Measurements from ENCODE around the gene PLA2G5. TPM values are rescaled to one million over a fixed set of nuclear protein-coding genes. Genes with fewer than 3 reads are reported as not detected.

Gene PLA2G5
- total RNA-seq, 3 donors from 2014 or later, result 0.78 to 16.2 (median 0.94) TPM

DNA sequence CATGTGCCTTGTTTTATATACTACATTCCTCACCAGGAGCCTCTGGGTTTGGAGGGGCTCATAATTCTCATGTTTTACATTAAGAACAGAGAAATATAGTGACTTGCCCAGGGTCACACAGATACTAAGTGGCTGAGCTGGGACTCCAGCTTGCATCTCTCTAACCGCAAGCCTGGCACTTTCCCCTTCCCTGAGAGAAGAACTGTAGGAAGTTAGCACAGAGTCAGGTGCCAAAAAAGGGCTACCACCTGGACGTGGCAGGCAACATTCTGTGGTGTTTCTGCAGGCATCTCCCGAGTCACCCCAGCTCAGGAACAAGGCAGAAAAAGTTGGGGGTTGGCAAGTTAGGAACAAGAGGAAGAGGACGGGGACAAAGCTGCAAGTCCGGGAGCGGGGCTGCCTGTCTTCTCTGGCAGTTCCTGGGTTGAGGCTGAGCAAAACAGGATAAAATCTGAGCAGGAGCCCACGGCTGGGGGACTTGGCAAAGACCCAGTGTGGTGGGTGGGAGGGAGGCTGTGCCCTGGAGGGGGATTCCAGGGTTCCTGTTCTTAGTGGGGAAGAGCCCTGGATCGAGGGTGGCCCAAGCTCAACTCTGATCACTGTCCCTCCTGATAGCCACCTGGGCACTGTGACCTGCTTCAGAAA lies 9.8 kb downstream of the PLA2G5 start:
- no peak for TF ChIP-seq CTCF (IDR thresholded peaks at IDR 0.05)
- ATAC-seq (no peak), DNase-seq (no peak)
- Histone ChIP-seq H3K9me3 (peaks cover 4% of the 10 kb centered on the region), H3K36me3 (ENCODE audit: low read depth) (no peaks in the 10 kb centered on the region), H3K4me1 (ENCODE audit: low read depth) (no peaks in the 10 kb centered on the region), H3K4me3 (no peak overlapping the region)
- intact Hi-C loops (cut with DNase I, micrococcal nuclease), result no loop called here

GRCh38 chr1:20080441-20081352 lies 10.7 kb downstream of the PLA2G5 start:
- no peaks in the 10 kb centered on the region for H3K4me1 ChIP-seq (ENCODE audit: low read depth)
- no peak for TF ChIP-seq CTCF (IDR thresholded peaks at IDR 0.05)
- H3K4me3 ChIP-seq, result no peak overlapping the region
- peaks cover 4% of the 10 kb centered on the region for H3K9me3 ChIP-seq
- peak in 1 of 3 donors; percentile 13 for DNase-seq
- no peaks in the 10 kb centered on the region for H3K36me3 ChIP-seq (ENCODE audit: low read depth)
- intact Hi-C loops (cut with DNase I, micrococcal nuclease), result no loop called here
- no peak for ATAC-seq

- Histone ChIP-seq H3K36me3 (ENCODE audit: low read depth) (no peaks in the 10 kb centered on the region), H3K4me1 (ENCODE audit: low read depth) (no peaks in the 10 kb centered on the region), H3K4me3 (no peak overlapping the region), H3K9me3 (peaks cover 4% of the 10 kb centered on the region)
- ATAC-seq, result no peak
- DNase-seq, result no peak
- TF ChIP-seq CTCF (IDR thresholded peaks at IDR 0.05), result no peak
- intact Hi-C loops (cut with DNase I, micrococcal nuclease), result no loop called here
Observed at GRCh38 chr1:20081353-20081810, 11.4 kb downstream of the PLA2G5 start.

- Histone ChIP-seq H3K4me3 (no peak overlapping the region), H3K4me1 (ENCODE audit: low read depth) (no peaks in the 10 kb centered on the region), H3K9me3 (peaks cover 4% of the 10 kb centered on the region), H3K36me3 (ENCODE audit: low read depth) (no peaks in the 10 kb centered on the region)
- no peak for TF ChIP-seq CTCF (IDR thresholded peaks at IDR 0.05)
- DNase-seq (no peak), ATAC-seq (peak; percentile 4)
- intact Hi-C loops (cut with DNase I, micrococcal nuclease), result no loop called here
Observed at GRCh38 chr1:20082772-20083171, 12.8 kb downstream of the PLA2G5 start.

DNA sequence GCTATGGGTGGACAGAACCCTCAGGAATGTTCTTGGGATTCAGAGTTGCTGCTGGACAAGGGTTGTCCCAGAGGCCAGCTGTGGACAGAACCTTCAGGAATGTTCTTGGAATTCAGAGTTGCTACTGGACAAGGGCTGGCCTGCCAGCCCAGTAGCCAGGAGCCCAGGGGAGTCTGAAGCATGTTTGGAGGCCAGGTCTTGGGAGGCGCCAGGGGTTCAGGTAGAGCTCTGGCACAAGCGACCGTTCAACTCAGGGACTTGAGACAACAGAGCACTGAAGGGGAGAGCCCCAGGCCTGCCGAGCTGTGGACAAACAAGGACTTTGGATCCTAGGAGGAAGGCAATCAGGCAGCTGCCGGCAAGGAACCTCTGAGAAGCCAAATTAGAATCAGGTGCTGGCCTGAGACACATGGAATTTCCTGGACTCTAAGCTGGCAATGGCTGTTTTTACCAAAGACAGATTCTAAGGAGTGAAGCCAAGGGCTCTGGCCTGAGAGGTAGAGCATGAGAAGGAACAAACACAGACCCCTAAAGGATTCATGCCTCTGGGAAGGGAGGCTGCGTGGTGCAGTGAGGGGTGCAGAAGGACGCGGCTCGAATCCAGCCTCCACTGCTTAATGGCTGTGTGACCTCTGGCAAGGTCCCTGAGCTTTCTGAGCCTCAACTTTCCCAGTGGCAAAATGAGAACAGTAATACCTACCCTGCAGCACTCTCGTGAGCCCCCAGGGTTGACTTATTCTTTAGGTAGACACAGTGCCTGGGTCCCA lies 13.4 kb downstream of the PLA2G5 start:
- H3K4me1 ChIP-seq (ENCODE audit: low read depth), result no peaks in the 10 kb centered on the region
- intact Hi-C loops (cut with DNase I, micrococcal nuclease), result no loop called here
- DNase-seq (peak in 2 of 3 donors; percentile 33 to 64), ATAC-seq (peak; percentile 91)
- H3K9me3 ChIP-seq, result peaks cover 4% of the 10 kb centered on the region
- no peaks in the 10 kb centered on the region for H3K36me3 ChIP-seq (ENCODE audit: low read depth)
- H3K4me3 ChIP-seq, result no peak overlapping the region
- no peak for TF ChIP-seq CTCF (IDR thresholded peaks at IDR 0.05)
